GM21367 (cell line): ENCODE results near the gene SLC20A1.
A peak's percentile ranks its signal among the peaks of the same experiment; 100 is the strongest.
"Not testable (repeated sequence)": the region's sequence is repeated elsewhere in the genome, so short reads cannot be mapped to it uniquely, and the experiment has no call there.

Experiments used
- ATAC-seq: cut with Tn5 transposase; IDR thresholded peaks from one replicate; pipeline ENCODE4 v1.9.1; 2021; ENCODE audit not compliant: unreplicated experiment

SLC20A1 gene

DNA sequence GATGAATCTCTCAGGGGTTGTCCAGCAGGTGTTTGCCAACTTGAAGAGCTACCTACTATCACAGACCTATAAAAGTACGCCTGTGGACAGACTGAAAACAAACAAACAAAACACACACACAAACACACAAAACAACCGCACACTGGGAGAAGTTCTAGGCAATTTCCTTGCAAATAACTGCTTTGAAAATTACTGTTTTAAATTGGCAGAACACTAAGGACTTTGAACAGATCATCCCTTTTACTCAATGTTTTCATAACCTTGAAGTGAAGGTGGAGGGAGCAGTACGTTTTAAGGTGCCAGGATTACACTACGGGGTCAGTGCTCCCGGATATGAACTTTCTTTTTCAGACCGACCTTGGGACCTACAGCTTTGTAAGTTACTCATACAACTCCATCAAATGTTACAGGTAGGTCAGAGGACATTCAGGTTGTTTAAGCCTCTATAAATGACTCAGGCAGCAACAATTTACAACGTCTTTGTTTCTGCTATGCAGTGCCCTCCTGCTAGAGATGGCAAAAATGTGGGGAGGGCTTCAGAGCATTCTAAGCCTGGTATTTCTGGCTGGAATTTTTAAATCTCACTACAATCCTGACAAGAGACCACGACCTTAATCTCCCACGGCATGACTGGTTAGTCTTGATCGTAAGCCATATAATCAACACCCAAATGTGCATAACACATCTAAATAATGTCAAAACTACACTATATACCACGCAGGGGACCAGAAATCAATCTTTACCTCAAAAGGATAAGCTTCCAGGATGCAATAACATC lies 1.4 kb upstream of the SLC20A1 start:
- no peak for ATAC-seq

DNA sequence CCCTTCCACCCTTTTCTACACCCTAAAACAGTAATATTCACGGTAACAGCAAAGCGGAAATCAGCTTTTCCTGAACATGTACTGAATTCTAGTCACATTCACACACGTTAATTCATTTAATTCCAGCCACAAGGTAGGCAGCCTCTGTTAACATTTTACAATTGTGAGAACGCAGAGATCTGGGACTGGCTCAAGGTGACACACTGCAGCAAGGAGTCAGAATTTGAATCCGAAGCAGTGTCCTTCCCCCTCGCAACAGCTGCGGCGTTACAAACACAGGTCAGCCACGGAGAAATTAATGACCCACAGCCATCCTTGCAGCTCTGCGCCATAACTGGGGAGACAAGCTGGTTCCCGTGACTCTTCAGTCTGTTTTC lies 818 bp upstream of the SLC20A1 start:
- no peak for ATAC-seq

DNA sequence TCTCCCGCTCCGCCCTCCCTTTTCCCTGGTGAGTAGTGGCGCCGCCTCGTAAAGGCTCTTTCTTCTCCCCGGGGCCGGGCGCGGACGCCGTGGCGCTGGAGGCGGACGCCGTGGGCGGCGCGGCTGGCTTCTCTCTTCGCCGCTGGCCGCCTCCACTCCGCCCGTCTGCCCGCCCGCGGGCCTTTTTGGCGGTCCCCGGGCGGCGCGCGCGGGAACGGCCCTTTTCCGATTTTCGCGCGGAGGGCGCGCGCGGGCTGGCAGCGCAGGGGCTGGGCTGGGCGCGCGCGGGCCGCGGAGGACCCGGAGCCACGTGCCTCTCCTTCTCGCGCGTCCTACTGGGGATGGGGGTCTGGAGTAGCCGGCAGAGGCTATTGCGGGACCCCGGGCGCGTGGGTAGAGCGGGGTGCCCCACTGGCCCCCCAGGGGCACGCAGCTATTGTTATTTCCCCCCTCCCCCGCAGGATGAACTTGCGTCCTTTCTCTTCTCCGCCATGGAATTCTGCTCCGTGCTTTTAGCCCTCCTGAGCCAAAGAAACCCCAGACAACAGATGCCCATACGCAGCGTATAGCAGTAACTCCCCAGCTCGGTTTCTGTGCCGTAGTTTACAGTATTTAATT lies 472 bp downstream of the SLC20A1 start:
- ATAC-seq = peak; percentile 21

DNA sequence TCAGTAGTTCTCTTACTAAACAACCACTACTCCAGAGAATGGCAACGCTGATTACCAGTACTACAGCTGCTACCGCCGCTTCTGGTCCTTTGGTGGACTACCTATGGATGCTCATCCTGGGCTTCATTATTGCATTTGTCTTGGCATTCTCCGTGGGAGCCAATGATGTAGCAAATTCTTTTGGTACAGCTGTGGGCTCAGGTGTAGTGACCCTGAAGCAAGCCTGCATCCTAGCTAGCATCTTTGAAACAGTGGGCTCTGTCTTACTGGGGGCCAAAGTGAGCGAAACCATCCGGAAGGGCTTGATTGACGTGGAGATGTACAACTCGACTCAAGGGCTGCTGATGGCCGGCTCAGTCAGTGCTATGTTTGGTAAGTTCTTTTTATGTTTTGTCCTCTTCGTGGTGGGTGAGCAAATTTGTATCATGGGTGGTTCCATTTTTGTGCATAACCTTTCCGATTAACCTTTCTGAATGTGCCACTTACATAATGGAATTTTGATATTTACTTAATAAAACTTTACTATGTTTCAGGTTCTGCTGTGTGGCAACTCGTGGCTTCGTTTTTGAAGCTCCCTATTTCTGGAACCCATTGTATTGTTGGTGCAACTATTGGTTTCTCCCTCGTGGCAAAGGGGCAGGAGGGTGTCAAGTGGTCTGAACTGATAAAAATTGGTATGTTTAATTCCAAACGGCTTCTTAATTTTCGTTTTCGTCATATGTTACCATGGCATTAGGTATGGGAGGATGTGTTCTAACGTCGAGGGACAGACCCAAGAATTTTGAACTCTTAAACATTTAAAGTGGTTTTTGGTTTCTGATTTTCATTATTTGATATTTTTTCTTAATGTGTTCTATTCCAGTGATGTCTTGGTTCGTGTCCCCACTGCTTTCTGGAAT lies 1.3 kb downstream of the SLC20A1 start:
- no peak for ATAC-seq

- ATAC-seq = no peak
Measured at GRCh38 chr2:112648081-112648480, 2.3 kb downstream of the SLC20A1 start.

DNA sequence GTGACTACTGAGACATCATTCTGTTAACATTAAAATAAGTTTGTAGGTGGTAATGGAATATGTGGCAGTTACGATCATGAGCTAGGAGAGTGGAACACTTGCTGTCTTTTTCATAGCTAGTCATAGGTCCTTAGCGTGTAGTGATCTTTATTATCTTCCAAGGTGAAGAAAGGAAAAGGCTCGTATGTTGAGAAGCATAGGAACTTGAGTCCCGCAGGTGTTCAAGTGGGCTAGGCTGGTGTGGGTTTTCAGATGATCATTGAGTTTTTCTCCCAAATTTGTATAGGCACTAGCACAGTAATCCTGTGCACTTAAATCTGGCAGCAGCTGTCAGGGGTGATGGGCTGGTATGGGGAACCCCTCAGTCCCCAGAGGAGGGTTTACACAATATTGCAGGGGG lies 10.9 kb downstream of the SLC20A1 start:
- no peak for ATAC-seq

GRCh38 chr2:112658301-112658700 lies 12.6 kb downstream of the SLC20A1 start:
- no peak for ATAC-seq

DNA sequence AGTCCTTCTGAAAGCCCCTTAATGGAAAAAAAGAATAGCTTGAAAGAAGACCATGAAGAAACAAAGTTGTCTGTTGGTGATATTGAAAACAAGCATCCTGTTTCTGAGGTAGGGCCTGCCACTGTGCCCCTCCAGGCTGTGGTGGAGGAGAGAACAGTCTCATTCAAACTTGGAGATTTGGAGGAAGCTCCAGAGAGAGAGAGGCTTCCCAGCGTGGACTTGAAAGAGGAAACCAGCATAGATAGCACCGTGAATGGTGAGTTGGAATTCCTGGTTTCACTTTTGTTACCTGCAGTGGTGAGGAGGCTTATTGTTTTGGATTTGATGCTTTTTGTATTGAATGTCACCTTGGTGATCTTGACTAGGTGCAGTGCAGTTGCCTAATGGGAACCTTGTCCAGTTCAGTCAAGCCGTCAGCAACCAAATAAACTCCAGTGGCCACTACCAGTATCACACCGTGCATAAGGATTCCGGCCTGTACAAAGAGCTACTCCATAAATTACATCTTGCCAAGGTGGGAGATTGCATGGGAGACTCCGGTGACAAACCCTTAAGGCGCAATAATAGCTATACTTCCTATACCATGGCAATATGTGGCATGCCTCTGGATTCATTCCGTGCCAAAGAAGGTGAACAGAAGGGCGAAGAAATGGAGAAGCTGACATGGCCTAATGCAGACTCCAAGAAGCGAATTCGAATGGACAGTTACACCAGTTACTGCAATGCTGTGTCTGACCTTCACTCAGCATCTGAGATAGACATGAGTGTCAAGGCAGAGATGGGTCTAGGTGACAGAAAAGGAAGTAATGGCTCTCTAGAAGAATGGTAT lies 13.3 kb downstream of the SLC20A1 start:
- ATAC-seq = no peak

GRCh38 chr2:112660138-112660537 lies 14.4 kb downstream of the SLC20A1 start:
- no peak for ATAC-seq

DNA sequence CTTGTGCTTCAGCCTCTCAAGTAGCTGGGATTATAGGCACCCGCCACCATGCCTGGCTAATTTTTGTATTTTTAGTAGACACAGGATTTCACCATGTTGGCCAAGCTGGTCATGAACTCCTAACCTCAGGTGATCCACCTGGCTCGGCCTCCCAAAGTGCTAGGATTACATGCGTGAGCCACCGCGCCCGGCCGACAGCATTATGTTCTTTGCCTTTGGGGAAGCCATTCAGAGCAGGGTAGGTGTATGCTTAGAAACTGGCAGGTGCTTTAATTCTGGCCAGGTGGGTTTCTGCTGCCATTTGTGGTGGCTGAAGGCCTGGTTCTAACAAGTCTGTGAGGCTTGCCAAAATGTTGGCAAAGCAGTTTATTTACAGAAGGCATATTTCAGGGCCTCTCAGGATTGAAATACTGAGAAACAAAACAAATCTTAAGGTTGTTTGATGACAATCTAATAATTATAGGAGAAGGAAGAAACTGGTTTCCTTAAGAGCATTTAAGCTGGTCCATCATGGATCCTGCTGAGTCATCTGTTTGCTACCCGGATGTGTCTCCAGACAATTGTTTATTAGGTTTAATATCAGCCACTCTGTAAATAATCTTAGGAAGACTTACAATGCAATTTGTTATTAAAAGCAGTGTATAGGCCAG lies 16.0 kb downstream of the SLC20A1 start:
- ATAC-seq = no peak

- no peak for ATAC-seq
Measured at GRCh38 chr2:112662704-112663103, 17.0 kb downstream of the SLC20A1 start.

DNA sequence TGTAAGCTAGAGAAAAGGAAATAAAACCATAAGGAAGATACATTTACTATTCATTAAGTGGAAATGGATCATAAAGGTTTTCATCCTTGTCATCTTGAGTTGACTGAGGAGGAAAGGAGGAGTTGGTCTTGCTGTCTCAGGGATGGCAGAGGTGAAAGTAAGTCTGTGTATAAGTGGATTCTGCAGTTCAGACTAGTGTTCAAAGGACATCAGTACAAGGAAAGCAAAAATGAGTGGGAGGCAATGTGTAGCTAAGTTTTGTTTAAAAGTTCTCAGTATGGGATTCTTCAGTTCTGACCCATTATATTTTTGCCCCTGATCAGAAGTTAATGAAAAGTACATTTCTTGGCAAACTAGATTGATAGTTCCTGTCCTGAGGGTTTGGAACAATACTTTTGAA lies 18.9 kb downstream of the SLC20A1 start:
- no peak for ATAC-seq

GRCh38 chr2:112665113-112665780 lies 19.5 kb downstream of the SLC20A1 start:
- ATAC-seq = no peak

DNA sequence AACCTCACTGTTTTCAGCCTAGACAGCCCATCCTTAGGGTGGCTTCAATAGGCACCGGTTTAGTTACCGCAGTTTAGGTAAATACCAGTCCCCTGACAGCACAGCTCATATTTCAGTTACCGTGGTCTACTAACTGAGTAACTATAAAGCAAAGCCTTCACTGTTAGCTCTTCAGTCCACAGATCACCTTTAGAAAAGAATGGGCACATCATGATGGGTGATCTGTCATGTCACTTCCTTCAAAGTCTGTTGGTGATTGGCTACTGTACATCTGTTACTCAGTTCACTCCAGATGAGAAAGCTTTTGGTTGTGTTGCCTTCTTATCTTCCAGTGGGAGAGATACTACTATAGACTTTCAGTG lies 21.0 kb downstream of the SLC20A1 start:
- no peak for ATAC-seq

GRCh38 chr2:112667540-112667939 lies 21.8 kb downstream of the SLC20A1 start:
- not testable (repeated sequence) for ATAC-seq

GRCh38 chr2:112669667-112670066 lies 23.9 kb downstream of the SLC20A1 start:
- ATAC-seq = no peak

DNA sequence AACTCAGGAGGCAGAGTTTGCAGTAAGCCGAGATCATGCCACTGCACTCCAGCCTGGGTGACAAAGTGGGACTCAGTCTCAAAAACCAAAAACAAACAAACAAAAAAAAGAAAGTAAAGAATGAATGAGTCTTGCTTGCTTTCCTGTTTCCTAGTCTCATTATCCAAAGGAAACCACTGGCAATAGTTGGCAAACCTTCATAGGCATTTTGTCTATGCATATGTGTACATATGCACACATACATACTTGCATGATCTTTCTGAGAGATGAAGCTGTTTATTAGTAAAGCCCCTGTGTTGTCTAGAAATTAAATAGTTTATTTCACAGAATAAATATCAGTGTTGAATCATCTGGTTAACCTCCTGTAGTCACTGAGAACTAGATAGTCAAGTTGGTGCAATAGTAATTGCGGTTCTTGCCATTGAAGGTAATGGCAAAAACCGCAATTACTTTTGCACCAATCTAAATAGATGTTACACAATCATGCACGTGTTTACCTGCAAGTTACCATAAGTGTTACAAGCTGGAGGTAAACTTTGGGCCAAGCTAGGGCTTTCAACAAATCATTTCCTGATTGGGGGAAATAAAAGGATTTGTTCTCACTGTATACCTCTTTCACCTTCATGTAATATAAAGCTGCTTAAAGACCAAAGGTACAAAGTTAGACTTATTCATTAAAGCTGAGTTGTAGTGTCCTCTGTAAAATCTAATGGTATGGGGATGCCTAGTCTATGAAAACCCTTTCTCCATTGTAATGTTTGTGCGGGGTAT lies 24.7 kb downstream of the SLC20A1 start:
- ATAC-seq = no peak

DNA sequence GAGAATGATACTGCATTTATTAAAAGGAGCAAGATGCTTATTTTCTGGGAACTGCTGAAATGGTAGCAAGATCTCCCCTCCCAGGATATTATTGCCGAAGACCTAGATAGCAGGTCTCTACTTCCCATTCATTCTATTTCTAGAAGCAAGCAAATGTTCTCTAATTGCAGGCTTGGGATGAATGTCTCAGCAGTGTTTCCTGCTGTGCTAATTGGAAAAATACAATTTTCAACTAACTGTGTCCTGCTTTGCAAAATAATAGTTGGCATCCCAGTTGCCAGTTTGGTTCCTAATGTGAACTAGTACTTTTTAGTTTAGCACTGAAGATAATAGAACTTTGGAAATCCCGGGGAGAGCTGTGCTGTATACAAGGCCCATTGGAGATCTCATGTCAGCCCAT lies 26.1 kb downstream of the SLC20A1 start:
- ATAC-seq = no peak

GRCh38 chr2:112673008-112673407 lies 27.3 kb downstream of the SLC20A1 start:
- no peak for ATAC-seq
